Astrocyte (in vitro differentiated cells and primary cell): ENCODE data around the gene RFTN2.

Source experiments
- CTCF ChIP-seq: IDR thresholded peaks from 2 replicates; pipeline ENCODE4 v1.5.1; 2011; ENCODE audit warnings: low read depth, mild to moderate bottlenecking, inconsistent platforms, low read length, moderate library complexity; ENCODE audit not compliant: insufficient read depth
- EZH2 ChIP-seq: IDR thresholded peaks from 2 replicates; pipeline ENCODE4 v1.6.1; 2012; ENCODE audit warnings: mild to moderate bottlenecking, low read length, inconsistent platforms; ENCODE audit not compliant: insufficient read depth

DNA sequence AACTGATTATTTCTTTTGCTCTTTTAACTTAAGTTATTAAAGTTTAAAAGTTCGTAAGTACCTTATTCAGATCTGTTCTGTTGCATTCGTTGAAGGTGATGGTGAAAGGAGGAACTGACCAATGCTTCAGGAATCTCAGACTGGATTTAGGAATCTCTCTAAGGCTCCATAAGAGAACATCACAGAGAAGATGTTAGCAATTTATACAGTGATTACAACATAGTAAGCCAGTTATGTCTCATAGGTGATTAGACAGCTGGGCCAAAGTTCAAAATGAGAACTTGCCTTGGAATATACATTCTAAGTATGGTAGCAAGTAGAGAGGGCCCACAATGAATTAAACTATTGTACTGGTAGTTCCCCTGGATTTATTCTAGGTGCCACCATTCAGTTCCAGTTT is 32.9 kb upstream of the RFTN2 start:
- TF ChIP-seq CTCF, result no peak
- TF ChIP-seq EZH2, result no peak
